GM21526 (cell line): ENCODE measurements around the gene GIT1.

ENCODE experiments used
- ATAC-seq: cut with Tn5 transposase; IDR thresholded peaks from one replicate; pipeline ENCODE4 v1.9.1; 2021; ENCODE audit warnings: moderate library complexity; ENCODE audit not compliant: unreplicated experiment, low FRiP score

The GIT1 gene

GRCh38 chr17:29616300-29617048 is 27.0 kb upstream of the GIT1 start:
- ATAC-seq, result no peak

GRCh38 chr17:29615492-29616299 is 26.2 kb upstream of the GIT1 start:
- peak; percentile 42 for ATAC-seq

- no peak for ATAC-seq
These were observed 25.6 kb upstream of the GIT1 start for GRCh38 chr17:29615048-29615385.

- ATAC-seq, result no peak
These were observed 25.1 kb upstream of the GIT1 start for GRCh38 chr17:29614349-29615047.

- no peak for ATAC-seq
These were observed 24.4 kb upstream of the GIT1 start for GRCh38 chr17:29613856-29614255.

GRCh38 chr17:29613352-29613837 is 23.9 kb upstream of the GIT1 start:
- ATAC-seq, result no peak

GRCh38 chr17:29612404-29613280 is 23.2 kb upstream of the GIT1 start:
- no peak for ATAC-seq

- no peak for ATAC-seq
These were observed 22.6 kb upstream of the GIT1 start for GRCh38 chr17:29612094-29612403.

GRCh38 chr17:29611351-29612093 is 22.1 kb upstream of the GIT1 start:
- no peak for ATAC-seq

- no peak for ATAC-seq
These were observed 20.9 kb upstream of the GIT1 start for GRCh38 chr17:29610395-29610794.

- no peak for ATAC-seq
These were observed 19.5 kb upstream of the GIT1 start for GRCh38 chr17:29608986-29609385.

GRCh38 chr17:29607557-29608195 is 18.2 kb upstream of the GIT1 start:
- no peak for ATAC-seq

GRCh38 chr17:29603109-29603674 is 13.7 kb upstream of the GIT1 start:
- no peak for ATAC-seq

GRCh38 chr17:29597361-29598172 is 8.1 kb upstream of the GIT1 start:
- no peak for ATAC-seq

- no peak for ATAC-seq
These were observed 7.4 kb upstream of the GIT1 start for GRCh38 chr17:29596811-29597210.

- ATAC-seq, result no peak
These were observed 6.7 kb upstream of the GIT1 start for GRCh38 chr17:29595943-29596774.
